Measurements from ENCODE around the gene ENPP3. TPM values are rescaled to one million over a fixed set of nuclear protein-coding genes. Genes with fewer than 3 reads are reported as not detected.

ENPP3 gene
- total RNA-seq, 3 donors from 2014 or later: 0.98 to 1.8 (median 1.8) TPM

- intact Hi-C loops (cut with DNase I; ENCODE audit: low total_unique reads): no loop called here
These were observed 91.3 kb downstream of the ENPP3 start for GRCh38 chr6:131728296-131728939.

GRCh38 chr6:131729550-131729949 lies 92.4 kb downstream of the ENPP3 start:
- TF ChIP-seq POLR2AphosphoS5 (IDR thresholded peaks at IDR 0.05) (no peak), POLR2A (IDR thresholded peaks at IDR 0.05) (no peak)
- TF ChIP-seq, protein P1, sequence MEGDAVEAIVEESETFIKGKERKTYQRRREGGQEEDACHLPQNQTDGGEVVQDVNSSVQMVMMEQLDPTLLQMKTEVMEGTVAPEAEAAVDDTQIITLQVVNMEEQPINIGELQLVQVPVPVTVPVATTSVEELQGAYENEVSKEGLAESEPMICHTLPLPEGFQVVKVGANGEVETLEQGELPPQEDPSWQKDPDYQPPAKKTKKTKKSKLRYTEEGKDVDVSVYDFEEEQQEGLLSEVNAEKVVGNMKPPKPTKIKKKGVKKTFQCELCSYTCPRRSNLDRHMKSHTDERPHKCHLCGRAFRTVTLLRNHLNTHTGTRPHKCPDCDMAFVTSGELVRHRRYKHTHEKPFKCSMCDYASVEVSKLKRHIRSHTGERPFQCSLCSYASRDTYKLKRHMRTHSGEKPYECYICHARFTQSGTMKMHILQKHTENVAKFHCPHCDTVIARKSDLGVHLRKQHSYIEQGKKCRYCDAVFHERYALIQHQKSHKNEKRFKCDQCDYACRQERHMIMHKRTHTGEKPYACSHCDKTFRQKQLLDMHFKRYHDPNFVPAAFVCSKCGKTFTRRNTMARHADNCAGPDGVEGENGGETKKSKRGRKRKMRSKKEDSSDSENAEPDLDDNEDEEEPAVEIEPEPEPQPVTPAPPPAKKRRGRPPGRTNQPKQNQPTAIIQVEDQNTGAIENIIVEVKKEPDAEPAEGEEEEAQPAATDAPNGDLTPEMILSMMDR (IDR thresholded peaks at IDR 0.05): no peak
- no peaks in the 10 kb centered on the region for H3K27me3 ChIP-seq
- intact Hi-C loops (cut with DNase I; ENCODE audit: low total_unique reads): no loop called here
- H3K4me1 ChIP-seq: no peaks in the 10 kb centered on the region
- peaks cover 0 to 5% of the 10 kb centered on the region in 2 donors for H3K9me3 ChIP-seq
- no peak overlapping the region for H3K4me3 ChIP-seq
- no peak overlapping the region for H3K27ac ChIP-seq
- H3K36me3 ChIP-seq: no peaks in the 10 kb centered on the region
- DNase-seq (ENCODE audit: low spot score in 2 of 2): no peak

More at GRCh38 chr6:131728296-131728939, 91.3 kb downstream of the ENPP3 start:
- TF ChIP-seq POLR2AphosphoS5 (IDR thresholded peaks at IDR 0.05): no peak
- TF ChIP-seq, protein P1 (IDR thresholded peaks at IDR 0.05): no peak
- no peak for TF ChIP-seq POLR2A (IDR thresholded peaks at IDR 0.05)
- Histone ChIP-seq H3K27ac (peak overlapping the region in 1 of 2 donors; percentile 13), H3K4me3 (no peak overlapping the region), H3K4me1 (no peaks in the 10 kb centered on the region), H3K9me3 (peaks cover 0 to 5% of the 10 kb centered on the region in 2 donors), H3K27me3 (no peaks in the 10 kb centered on the region), H3K36me3 (no peaks in the 10 kb centered on the region)
- DNase-seq (ENCODE audit: low spot score in 2 of 2): no peak

DNA sequence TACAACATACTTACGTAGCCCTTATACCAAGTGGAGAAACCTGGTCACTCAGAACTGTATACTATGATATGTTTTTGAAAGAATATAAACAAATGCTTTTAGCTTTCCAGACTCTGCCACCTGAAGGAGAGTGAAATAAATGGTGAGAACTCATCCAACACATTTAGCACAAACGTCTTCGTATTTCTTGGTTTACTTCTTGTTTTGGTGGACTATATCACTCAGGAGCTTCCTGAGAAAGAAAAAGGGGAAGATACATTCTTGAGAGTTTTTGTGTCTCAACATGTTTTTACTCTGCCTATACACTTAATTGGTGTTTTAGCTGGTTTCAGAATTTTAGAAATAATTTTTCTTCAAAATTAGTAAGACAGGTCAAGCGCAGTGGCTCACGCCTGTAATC lies 93.2 kb downstream of the ENPP3 start:
- Histone ChIP-seq H3K27ac (no peak overlapping the region), H3K4me1 (no peaks in the 10 kb centered on the region), H3K4me3 (no peak overlapping the region), H3K9me3 (peaks cover 0 to 5% of the 10 kb centered on the region in 2 donors), H3K36me3 (no peaks in the 10 kb centered on the region), H3K27me3 (no peaks in the 10 kb centered on the region)
- TF ChIP-seq, protein P1 (IDR thresholded peaks at IDR 0.05): no peak
- TF ChIP-seq POLR2AphosphoS5 (IDR thresholded peaks at IDR 0.05): no peak
- no peak for TF ChIP-seq POLR2A (IDR thresholded peaks at IDR 0.05)
- DNase-seq (ENCODE audit: low spot score in 2 of 2): no peak
- intact Hi-C loops (cut with DNase I; ENCODE audit: low total_unique reads): no loop called here

- no peak overlapping the region for H3K27ac ChIP-seq
- no peak for TF ChIP-seq POLR2A (IDR thresholded peaks at IDR 0.05)
- TF ChIP-seq, protein P1 (IDR thresholded peaks at IDR 0.05): no peak
- TF ChIP-seq POLR2AphosphoS5 (IDR thresholded peaks at IDR 0.05): no peak
- H3K36me3 ChIP-seq: no peaks in the 10 kb centered on the region
These were observed 94.1 kb downstream of the ENPP3 start for GRCh38 chr6:131731224-131731623.

DNA sequence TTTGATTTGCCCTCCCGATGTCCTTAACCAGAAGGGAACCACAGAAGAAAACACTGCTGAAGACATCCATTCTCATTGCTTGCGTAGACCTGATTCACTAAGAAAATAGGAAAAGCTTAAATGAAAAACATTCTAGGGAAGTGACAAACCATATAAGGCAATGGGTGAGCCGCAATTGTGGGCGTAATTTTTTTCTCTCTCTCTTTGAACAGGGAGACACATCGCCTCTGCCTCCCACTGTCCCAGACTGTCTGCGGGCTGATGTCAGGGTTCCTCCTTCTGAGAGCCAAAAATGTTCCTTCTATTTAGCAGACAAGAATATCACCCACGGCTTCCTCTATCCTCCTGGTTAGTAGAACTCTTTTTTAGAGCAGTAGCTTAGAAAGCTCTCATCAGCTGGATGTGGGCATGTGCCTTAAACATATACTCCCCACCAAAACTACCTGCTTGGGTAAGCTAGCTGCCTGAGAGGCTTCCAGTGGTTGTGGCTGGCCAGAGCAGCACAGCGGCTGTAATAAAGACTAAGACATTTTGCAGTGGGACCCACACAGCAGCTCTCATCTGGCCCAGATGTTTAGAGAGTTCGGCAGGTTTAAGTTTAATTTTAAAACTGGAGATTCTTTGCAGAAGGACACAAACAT lies 96.4 kb downstream of the ENPP3 start:
- no peaks in the 10 kb centered on the region for H3K36me3 ChIP-seq
- H3K4me3 ChIP-seq: no peak overlapping the region
- H3K9me3 ChIP-seq: no peaks in the 10 kb centered on the region
- intact Hi-C loops (cut with DNase I; ENCODE audit: low total_unique reads): no loop called here
- H3K27me3 ChIP-seq: no peaks in the 10 kb centered on the region
- H3K27ac ChIP-seq: peak overlapping the region in 1 of 2 donors; percentile 46
- peak in 1 of 2 donors; percentile 26 for DNase-seq (ENCODE audit: low spot score in 2 of 2)
- H3K4me1 ChIP-seq: no peaks in the 10 kb centered on the region
- TF ChIP-seq POLR2AphosphoS5 (IDR thresholded peaks at IDR 0.05) (no peak), POLR2A (IDR thresholded peaks at IDR 0.05) (no peak)
- TF ChIP-seq, protein P1 (IDR thresholded peaks at IDR 0.05): no peak

More at GRCh38 chr6:131731224-131731623, 94.1 kb downstream of the ENPP3 start:
- Histone ChIP-seq H3K9me3 (peaks cover 0 to 5% of the 10 kb centered on the region in 2 donors), H3K27me3 (no peaks in the 10 kb centered on the region), H3K4me3 (no peak overlapping the region), H3K4me1 (no peaks in the 10 kb centered on the region)
- no peak for DNase-seq (ENCODE audit: low spot score in 2 of 2)
- intact Hi-C loops (cut with DNase I; ENCODE audit: low total_unique reads): no loop called here
